Gastroesophageal sphincter (tissue), 4 donors: ENCODE results near the gene CYLC2. TPM values are rescaled to one million over a fixed set of nuclear protein-coding genes. Genes with fewer than 3 reads are reported as not detected.

ENCODE experiments used
- ATAC-seq: fragments of 150-250 bp; one replicate; pipeline ENCODE4 v1.9.1; 2016; ENCODE audit warnings: mild to moderate bottlenecking, moderate library complexity
- H3K27ac ChIP-seq, 4 donors: fragments of 200-600 bp; sonication (generic) in 3 of 4; 1 replicate in 3 of 4; 2 replicates in 1 of 4; pipeline ENCODE4 v1.5.1; 2016 to 2019
- H3K27me3 ChIP-seq: fragments of 200-600 bp; sonication (generic); one replicate; pipeline ENCODE4 v1.5.1; 2019
- H3K36me3 ChIP-seq, 2 donors: fragments of 200-600 bp; sonication (generic); one replicate each; pipeline ENCODE4 v1.5.1; 2019; ENCODE audit warnings: control low read depth in 1 of 2
- H3K4me1 ChIP-seq, 3 donors: fragments of 200-600 bp; sonication (generic); 1 replicate in 2 of 3; 2 replicates in 1 of 3; pipeline ENCODE4 v1.5.1; 2016 to 2019; ENCODE audit warnings: control low read depth in 2 of 3
- H3K4me3 ChIP-seq, 2 donors: fragments of 200-600 bp; sonication (generic); one replicate each; pipeline ENCODE4 v1.5.1; 2019; ENCODE audit warnings: mild to moderate bottlenecking in 1 of 2, moderate library complexity in 1 of 2
- H3K9me3 ChIP-seq, 3 donors: fragments of 200-600 bp; sonication (generic); one replicate each; pipeline ENCODE4 v1.5.1; 2017 to 2019; ENCODE audit warnings: control low read depth in 2 of 3
- EP300 ChIP-seq: sonication (generic); formaldehyde crosslinking; IDR thresholded peaks from one replicate; pipeline ENCODE4 v1.6.1; 2017; ENCODE audit warnings: antibody characterized with exemption, mild to moderate bottlenecking
- POLR2A ChIP-seq, 2 donors: fragments of 450-650 bp; IDR thresholded peaks; one replicate each; pipeline ENCODE4 v1.6.1; 2017; ENCODE audit warnings: antibody characterized with exemption in 2 of 2, mild to moderate bottlenecking in 2 of 2, moderate library complexity in 1 of 2
- POLR2AphosphoS5 ChIP-seq: sonication (generic); formaldehyde crosslinking; IDR thresholded peaks from one replicate; pipeline ENCODE4 v1.6.1; 2017; ENCODE audit warnings: antibody characterized with exemption
- WGBS, 2 donors: methylation state at CpG; one replicate each; pipeline ENCODE4 v1.1.5; 2018; ENCODE audit warnings: low coverage in 1 of 2; 5-methylcytosine and 5-hydroxymethylcytosine counted together
- total RNA-seq, 4 donors: library from RNA; depleted of rRNA; stranded (reverse); fragments of >200 nt; gene quantifications; one replicate each; pipeline ENCODE4 v1.1.0, GENCODE V29; 2016
- TF ChIP-seq, protein P1 (sequence below), 4 experiments: fragments of 200-600 bp in 2 of 4; fragments of 450-650 bp in 2 of 4; sonication (generic) in 1 of 4; IDR thresholded peaks; one replicate each; pipeline ENCODE4 v1.5.1; 2017 to 2019; ENCODE audit warnings: antibody characterized with exemption in 4 of 4, mild to moderate bottlenecking in 2 of 4, moderate library complexity in 2 of 4

CYLC2 gene, protein sequence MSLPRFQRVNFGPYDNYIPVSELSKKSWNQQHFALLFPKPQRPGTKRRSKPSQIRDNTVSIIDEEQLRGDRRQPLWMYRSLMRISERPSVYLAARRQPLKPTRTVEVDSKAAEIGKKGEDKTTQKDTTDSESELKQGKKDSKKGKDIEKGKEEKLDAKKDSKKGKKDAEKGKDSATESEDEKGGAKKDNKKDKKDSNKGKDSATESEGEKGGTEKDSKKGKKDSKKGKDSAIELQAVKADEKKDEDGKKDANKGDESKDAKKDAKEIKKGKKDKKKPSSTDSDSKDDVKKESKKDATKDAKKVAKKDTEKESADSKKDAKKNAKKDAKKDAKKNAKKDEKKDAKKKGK
- total RNA-seq, result under 1 TPM in 1 of 4 donors, not detected in 3; 0.27 TPM

DNA sequence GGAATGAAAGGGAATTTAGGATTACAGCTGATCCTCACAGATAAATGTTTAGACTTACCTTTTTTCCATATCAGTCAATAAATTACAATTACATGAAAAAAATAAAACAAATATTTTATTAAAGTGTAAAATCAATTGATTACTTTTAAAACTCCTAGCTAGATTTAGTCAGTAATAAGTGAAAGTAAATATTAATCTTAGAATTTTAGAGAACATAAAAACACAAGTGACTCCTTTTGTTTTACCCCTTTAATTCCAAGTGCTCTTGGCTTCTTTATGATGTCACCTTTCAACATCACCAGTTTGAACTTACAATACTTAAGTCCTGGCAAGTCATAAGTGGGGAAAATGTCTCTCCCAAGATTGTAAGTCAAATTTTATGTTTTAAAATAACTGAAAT, at the start of gene CYLC2:
CYLC2 (plus strand) TSS at position 301 of the 400 bp plus-strand sequence; CDS start at position 349, 48 bp downstream.
- TF ChIP-seq EP300 (no peak), POLR2A (IDR thresholded peaks at IDR 0.05) (no peak), POLR2AphosphoS5 (no peak)
- TF ChIP-seq, protein P1, sequence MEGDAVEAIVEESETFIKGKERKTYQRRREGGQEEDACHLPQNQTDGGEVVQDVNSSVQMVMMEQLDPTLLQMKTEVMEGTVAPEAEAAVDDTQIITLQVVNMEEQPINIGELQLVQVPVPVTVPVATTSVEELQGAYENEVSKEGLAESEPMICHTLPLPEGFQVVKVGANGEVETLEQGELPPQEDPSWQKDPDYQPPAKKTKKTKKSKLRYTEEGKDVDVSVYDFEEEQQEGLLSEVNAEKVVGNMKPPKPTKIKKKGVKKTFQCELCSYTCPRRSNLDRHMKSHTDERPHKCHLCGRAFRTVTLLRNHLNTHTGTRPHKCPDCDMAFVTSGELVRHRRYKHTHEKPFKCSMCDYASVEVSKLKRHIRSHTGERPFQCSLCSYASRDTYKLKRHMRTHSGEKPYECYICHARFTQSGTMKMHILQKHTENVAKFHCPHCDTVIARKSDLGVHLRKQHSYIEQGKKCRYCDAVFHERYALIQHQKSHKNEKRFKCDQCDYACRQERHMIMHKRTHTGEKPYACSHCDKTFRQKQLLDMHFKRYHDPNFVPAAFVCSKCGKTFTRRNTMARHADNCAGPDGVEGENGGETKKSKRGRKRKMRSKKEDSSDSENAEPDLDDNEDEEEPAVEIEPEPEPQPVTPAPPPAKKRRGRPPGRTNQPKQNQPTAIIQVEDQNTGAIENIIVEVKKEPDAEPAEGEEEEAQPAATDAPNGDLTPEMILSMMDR (IDR thresholded peaks at IDR 0.05), result no peak
- no peaks in the 10 kb centered on the region for H3K4me1 ChIP-seq

DNA sequence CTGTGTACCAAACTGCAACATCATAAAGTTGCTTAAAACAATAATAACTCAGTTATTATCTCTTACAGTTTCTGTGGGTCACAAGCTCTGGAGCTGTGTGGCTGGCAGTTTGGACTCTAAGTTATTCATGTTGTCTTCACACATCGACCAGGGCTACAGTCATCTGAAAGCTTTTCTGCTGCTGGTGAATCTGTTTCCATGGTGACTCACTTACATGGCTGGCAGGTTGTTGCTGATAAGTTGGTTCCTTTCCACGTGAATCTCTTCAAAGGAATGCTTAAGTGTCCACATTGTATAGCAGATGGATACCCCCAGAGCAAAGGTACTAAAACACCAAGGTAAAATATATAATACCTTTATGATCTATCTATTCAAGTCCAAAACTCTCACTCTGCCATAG, 44.8 kb upstream of the CYLC2 start:
- no peak overlapping the region for H3K27ac ChIP-seq
- TF ChIP-seq EP300, result no peak
- TF ChIP-seq, protein P1 (IDR thresholded peaks at IDR 0.05), result no peak
- no peak for TF ChIP-seq POLR2A (IDR thresholded peaks at IDR 0.05)
- TF ChIP-seq POLR2AphosphoS5, result no peak
- no peaks in the 10 kb centered on the region for H3K27me3 ChIP-seq
- H3K9me3 ChIP-seq, result no peaks in the 10 kb centered on the region
- H3K36me3 ChIP-seq, result no peaks in the 10 kb centered on the region
- H3K4me1 ChIP-seq, result no peaks in the 10 kb centered on the region
- no peak for ATAC-seq
- H3K4me3 ChIP-seq, result no peak overlapping the region
- WGBS, 2 donors, result 17 to 24% methylated on average over 1 to 2 of the region's 2 CpGs

More for the DNA sequence above, at the start of gene CYLC2:
- Histone ChIP-seq H3K27me3 (no peaks in the 10 kb centered on the region), H3K9me3 (no peaks in the 10 kb centered on the region), H3K36me3 (no peaks in the 10 kb centered on the region), H3K27ac (no peak within 1 kb of the TSS), H3K4me3 (no peak within 1 kb of the TSS)
- no peak for ATAC-seq

DNA sequence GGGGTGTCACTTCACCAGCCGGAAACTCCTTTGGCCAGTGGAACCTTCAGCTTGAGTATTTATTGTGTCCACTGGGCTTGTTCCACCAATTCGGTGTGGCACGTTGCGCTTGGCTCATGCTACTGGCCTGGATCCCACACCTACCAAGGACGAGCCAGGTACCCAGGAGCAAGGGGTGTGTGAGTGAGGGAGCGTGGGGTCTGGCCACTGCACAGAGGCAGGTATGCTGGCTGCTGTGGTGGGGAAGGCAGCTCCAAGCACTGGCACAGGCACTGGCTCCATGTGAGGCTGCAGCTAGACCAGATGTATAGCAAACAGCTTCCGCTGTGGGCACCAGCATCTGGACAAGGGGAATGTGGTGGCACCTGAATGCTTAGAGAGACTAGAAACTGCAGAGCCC, 28.1 kb upstream of the CYLC2 start:
- Histone ChIP-seq H3K4me3 (no peak overlapping the region), H3K36me3 (no peaks in the 10 kb centered on the region), H3K4me1 (no peaks in the 10 kb centered on the region), H3K27ac (no peak overlapping the region), H3K27me3 (peaks cover 6% of the 10 kb centered on the region), H3K9me3 (peaks cover 0 to 27% (median 0%) of the 10 kb centered on the region in 3 donors)
- no peak for ATAC-seq
- no peak for TF ChIP-seq POLR2AphosphoS5
- TF ChIP-seq, protein P1 (IDR thresholded peaks at IDR 0.05), result no peak
- TF ChIP-seq POLR2A (IDR thresholded peaks at IDR 0.05), result no peak
- TF ChIP-seq EP300, result no peak
- WGBS, 2 donors, result 86% methylated on average over 4 of the region's 7 CpGs; no CpG with 5 or more reads in 1 of the 2 donors

DNA sequence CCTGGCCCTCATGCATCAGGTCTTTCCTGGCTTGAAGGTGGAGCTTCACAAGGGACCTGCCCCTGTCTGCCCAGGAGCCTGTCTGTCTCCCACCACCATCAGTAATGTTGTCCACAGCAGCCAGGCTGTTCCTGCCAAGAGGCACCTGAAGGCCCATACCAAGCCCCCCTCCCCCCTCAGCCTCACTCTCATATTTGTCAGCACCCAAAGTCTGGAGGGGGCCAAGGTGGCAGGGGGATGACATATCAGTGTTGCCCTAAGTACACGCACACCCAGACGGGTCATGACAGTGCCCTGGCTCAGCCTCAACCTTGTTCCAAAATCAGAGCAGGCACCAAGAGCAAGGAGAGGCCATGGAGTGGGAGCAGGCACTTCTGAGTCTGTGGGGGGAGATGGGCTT, 27.2 kb upstream of the CYLC2 start:
- no CpG with 5 or more reads among the region's 2 CpGs for WGBS, 2 donors
- ATAC-seq, result no peak
- Histone ChIP-seq H3K9me3 (peaks cover 0 to 27% (median 0%) of the 10 kb centered on the region in 3 donors), H3K36me3 (no peaks in the 10 kb centered on the region), H3K4me3 (no peak overlapping the region), H3K27me3 (peaks cover 6% of the 10 kb centered on the region), H3K4me1 (no peaks in the 10 kb centered on the region), H3K27ac (no peak overlapping the region)
- no peak for TF ChIP-seq EP300

DNA sequence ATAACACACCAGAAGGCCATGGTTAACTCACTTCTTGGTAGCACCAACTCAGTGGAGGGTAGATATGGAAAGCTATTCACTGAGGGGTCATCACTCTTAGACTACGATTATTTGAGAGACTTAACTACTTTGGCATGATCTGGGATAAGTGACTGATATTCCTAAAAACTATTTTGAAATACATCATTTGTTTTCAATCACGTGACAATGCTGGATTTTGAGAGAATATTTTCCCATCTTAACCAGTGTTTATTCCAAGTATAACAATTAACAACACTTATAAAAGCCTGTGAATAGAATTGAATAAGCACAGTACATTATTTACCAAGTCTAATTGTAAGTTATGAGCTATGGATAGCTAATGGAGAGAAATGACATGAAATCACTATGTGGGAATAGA, 22.4 kb upstream of the CYLC2 start:
- Histone ChIP-seq H3K36me3 (no peaks in the 10 kb centered on the region), H3K4me3 (no peak overlapping the region), H3K27ac (no peak overlapping the region), H3K9me3 (peaks cover 0 to 24% (median 0%) of the 10 kb centered on the region in 3 donors), H3K27me3 (peaks cover 4% of the 10 kb centered on the region), H3K4me1 (no peaks in the 10 kb centered on the region)
- 58 to 79% methylated on average over 2 of the region's 2 CpGs for WGBS, 2 donors
- no peak for ATAC-seq
- TF ChIP-seq POLR2AphosphoS5 (no peak), POLR2A (IDR thresholded peaks at IDR 0.05) (no peak), EP300 (no peak)
- TF ChIP-seq, protein P1 (IDR thresholded peaks at IDR 0.05), result no peak
